Gastrocnemius medialis (tissue), 4 donors: ENCODE data around the gene ACYP2. TPM values are rescaled to one million over a fixed set of nuclear protein-coding genes. Genes with fewer than 3 reads are reported as not detected.
A peak's percentile ranks its signal among the peaks of the same experiment; 100 is the strongest.

ENCODE experiments used
- ATAC-seq, 2 donors: fragments of 150-250 bp; one replicate each; pipeline ENCODE4 v1.9.1; 2016
- DNase-seq, 2 donors: peaks; one replicate each; pipeline ENCODE4 v3.0.0-alpha.2; 2019
- H3K27ac ChIP-seq, 4 donors: fragments of 200-600 bp; sonication (generic); 1 replicate in 1 of 4; 2 replicates in 3 of 4; pipeline ENCODE4 v1.5.1; 2016 to 2018; ENCODE audit warnings: mild to moderate bottlenecking in 2 of 4, moderate library complexity in 1 of 4
- H3K27me3 ChIP-seq, 3 donors: fragments of 200-600 bp; sonication (generic) in 2 of 3; 1 replicate in 1 of 3; 2 replicates in 2 of 3; pipeline versions ENCODE4 v1.5.1 to v1.6.0; 2016 to 2019; ENCODE audit warnings: mild to moderate bottlenecking in 1 of 3, moderate library complexity in 1 of 3
- H3K36me3 ChIP-seq, 2 donors: fragments of 200-600 bp; sonication (generic) in 1 of 2; one replicate each; pipeline ENCODE4 v1.5.1; 2017 to 2018
- H3K4me1 ChIP-seq, 2 donors: fragments of 200-600 bp; sonication (generic) in 1 of 2; one replicate each; pipeline ENCODE4 v1.5.1; 2016 to 2017; ENCODE audit warnings: mild to moderate bottlenecking in 2 of 2
- H3K4me3 ChIP-seq, 4 donors: fragments of 200-600 bp; sonication (generic) in 3 of 4; 1 replicate in 1 of 4; 2 replicates in 3 of 4; pipeline ENCODE4 v1.5.1; 2016 to 2019; ENCODE audit warnings: mild to moderate bottlenecking in 2 of 4
- H3K9me3 ChIP-seq, 3 donors: fragments of 200-600 bp; sonication (generic) in 2 of 3; 1 replicate in 1 of 3; 2 replicates in 2 of 3; pipeline ENCODE4 v1.5.1; 2016 to 2019
- POLR2A ChIP-seq, 2 donors: fragments of 450-650 bp; IDR thresholded peaks; one replicate each; pipeline ENCODE4 v1.6.1; 2017; ENCODE audit warnings: antibody characterized with exemption in 2 of 2, mild to moderate bottlenecking in 2 of 2, moderate library complexity in 2 of 2
- in situ Hi-C, 4 donors: fragments of 200-750 bp; cut with MboI; loops; one replicate each; pipeline versions ENCODE4 v1.15.0 to v1.8.0; 2017; ENCODE audit warnings: low sequenced_read_pairs in 4 of 4
- intact Hi-C: fragments of 100-400 bp; cut with DNase I; formaldehyde crosslinking; loops from one replicate; pipeline ENCODE4 v1.15.1; 2023; ENCODE audit warnings: low total_unique reads
- total RNA-seq, 4 donors: library from RNA; depleted of rRNA; stranded (reverse); fragments of >200 nt; gene quantifications; one replicate each; pipeline versions ENCODE4 v1.1.0 to v1.2.3, GENCODE V29; 2016
- TF ChIP-seq, protein P1 (sequence below), 5 experiments: fragments of 450-650 bp in 3 of 5; fragments of 200-600 bp in 2 of 5; sonication (generic) in 2 of 5; IDR thresholded peaks in 4 of 5; conservative IDR thresholded peaks in 1 of 5; 1 replicate in 4 of 5; 2 replicates in 1 of 5; pipeline ENCODE4 v1.5.1; 2016 to 2019; ENCODE audit warnings: antibody characterized with exemption in 5 of 5, mild to moderate bottlenecking in 3 of 5, moderate library complexity in 3 of 5

Gene ACYP2
- total RNA-seq, 4 donors from 2014 or later: 52.9 to 121 (median 107) TPM

DNA sequence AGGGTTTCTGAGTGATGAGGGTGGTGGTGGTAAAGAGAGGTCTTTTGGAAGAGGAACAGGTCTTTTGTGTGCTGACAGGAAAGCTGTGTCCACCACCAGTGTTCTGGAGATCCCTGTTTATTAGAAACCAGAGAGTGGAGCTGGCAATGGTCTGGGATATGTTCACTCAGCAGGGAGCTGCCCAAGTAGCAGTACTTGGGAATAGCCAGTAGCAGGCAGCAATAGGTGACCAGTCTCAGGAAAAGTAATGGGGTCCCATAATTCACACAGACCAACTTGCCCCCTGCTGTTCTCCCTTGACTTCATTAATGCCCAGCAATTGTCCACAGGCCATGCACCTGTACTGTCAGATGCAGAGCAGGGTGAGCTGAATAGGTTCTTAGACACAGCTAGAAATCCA lies 138.8 kb downstream of the ACYP2 start:
- no peaks in the 10 kb centered on the region for H3K27me3 ChIP-seq
- no peaks in the 10 kb centered on the region for H3K36me3 ChIP-seq
- H3K4me1 ChIP-seq: no peaks in the 10 kb centered on the region
- H3K9me3 ChIP-seq: no peaks in the 10 kb centered on the region
- DNase-seq: no peak
- TF ChIP-seq, protein P1, sequence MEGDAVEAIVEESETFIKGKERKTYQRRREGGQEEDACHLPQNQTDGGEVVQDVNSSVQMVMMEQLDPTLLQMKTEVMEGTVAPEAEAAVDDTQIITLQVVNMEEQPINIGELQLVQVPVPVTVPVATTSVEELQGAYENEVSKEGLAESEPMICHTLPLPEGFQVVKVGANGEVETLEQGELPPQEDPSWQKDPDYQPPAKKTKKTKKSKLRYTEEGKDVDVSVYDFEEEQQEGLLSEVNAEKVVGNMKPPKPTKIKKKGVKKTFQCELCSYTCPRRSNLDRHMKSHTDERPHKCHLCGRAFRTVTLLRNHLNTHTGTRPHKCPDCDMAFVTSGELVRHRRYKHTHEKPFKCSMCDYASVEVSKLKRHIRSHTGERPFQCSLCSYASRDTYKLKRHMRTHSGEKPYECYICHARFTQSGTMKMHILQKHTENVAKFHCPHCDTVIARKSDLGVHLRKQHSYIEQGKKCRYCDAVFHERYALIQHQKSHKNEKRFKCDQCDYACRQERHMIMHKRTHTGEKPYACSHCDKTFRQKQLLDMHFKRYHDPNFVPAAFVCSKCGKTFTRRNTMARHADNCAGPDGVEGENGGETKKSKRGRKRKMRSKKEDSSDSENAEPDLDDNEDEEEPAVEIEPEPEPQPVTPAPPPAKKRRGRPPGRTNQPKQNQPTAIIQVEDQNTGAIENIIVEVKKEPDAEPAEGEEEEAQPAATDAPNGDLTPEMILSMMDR (IDR thresholded peaks at IDR 0.05 in 4 of 5, conservative IDR thresholded peaks at IDR 0.05 in 1 of 5): no peak
- TF ChIP-seq POLR2A (IDR thresholded peaks at IDR 0.05): no peak
- in situ Hi-C loops (no loop called here), intact Hi-C loops (no loop called here)
- H3K27ac ChIP-seq: no peak overlapping the region
- peak in 1 of 2 donors; percentile 19 for ATAC-seq
- H3K4me3 ChIP-seq: no peak overlapping the region

DNA sequence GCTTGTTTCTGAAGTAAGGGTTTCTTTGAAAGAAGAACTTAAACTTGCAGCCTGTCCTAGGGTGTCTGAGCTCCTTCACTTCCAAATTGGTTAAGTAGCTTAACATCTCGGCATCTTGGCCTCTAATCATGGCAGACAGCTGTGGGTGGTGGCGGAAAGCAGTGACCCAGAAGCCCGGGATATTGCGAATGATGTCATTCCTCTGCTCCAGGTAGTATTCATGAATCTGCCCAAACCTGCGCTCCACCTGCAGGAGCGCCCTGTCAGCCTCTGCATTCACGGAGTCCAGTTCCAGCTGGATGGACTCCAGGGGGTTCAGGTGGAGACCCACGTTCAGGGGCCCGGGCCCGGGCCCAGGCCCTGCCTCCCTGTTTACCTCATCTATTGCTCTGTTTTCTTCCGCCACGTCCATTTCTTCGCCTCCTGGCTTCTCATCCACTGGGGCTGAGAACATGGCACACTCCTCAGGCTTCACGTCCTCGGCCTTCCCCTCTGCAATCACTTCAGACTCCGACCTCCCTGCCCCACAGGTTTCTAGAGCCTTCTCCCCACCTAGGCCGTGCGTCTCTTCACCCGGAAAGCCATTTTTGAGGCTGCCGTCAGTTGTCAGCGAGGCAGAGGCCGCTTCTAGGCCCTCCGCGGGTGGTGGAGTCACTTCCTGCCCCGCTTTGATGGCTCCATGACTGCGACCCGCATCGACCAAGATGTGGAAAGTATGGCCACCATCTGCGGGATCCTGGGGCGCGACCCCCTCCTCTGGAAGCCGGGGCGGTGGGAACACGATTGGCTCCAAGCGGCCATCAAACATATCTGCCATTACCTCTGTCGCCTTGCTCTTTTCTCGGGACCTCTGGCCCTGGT lies 140.0 kb downstream of the ACYP2 start:
- Histone ChIP-seq H3K36me3 (no peaks in the 10 kb centered on the region), H3K27me3 (no peaks in the 10 kb centered on the region), H3K27ac (no peak overlapping the region), H3K4me3 (no peak overlapping the region), H3K9me3 (no peaks in the 10 kb centered on the region), H3K4me1 (no peaks in the 10 kb centered on the region)
- DNase-seq (no peak), ATAC-seq (no peak)
- intact Hi-C loops: no loop called here
- TF ChIP-seq POLR2A (IDR thresholded peaks at IDR 0.05): no peak
- TF ChIP-seq, protein P1 (IDR thresholded peaks at IDR 0.05 in 4 of 5, conservative IDR thresholded peaks at IDR 0.05 in 1 of 5): no peak
- in situ Hi-C loops: no loop called here

DNA sequence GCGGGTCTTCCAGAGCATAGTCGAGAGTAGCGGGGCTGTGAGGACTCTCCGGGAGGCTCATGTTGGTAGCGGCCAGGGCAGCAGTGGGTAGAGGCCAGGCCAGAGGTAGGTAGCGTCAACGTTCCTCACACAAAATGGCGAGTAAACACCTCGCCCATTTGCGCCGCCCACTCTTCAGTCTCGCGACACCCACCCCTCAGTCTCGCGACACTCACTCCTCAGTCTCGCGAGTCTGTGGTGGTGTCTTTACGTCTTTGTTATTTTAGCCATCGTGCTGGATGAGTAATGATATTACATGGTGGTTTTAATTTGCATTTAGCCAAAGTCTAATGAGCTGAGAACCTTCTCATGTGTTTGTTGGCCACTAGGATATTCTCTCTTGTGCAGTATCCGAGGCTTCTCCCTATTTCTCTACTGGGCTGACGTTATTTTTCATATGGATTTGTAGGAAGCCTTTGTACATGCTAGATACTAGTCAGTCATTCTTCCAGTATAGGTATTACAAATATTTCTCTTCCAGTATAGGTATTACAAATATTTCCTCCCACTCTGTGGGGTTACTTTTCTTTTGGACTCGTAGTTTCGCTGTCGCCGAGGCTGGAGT lies 140.8 kb downstream of the ACYP2 start, which contains the start of gene TSPYL6:
Gene TSPYL6, minus strand, starts transcription at position 139 of the 604 bp plus-strand sequence. Its CDS starts 78 bp downstream, at position 61.
- no peak for DNase-seq
- Histone ChIP-seq H3K4me3 (no peak within 1 kb of the TSS), H3K27ac (no peak within 1 kb of the TSS), H3K4me1 (no peaks in the 10 kb centered on the region), H3K36me3 (no peaks in the 10 kb centered on the region), H3K27me3 (no peaks in the 10 kb centered on the region), H3K9me3 (no peaks in the 10 kb centered on the region)
- in situ Hi-C loops (no loop called here), intact Hi-C loops (no loop called here)
- ATAC-seq: no peak
- TF ChIP-seq POLR2A (IDR thresholded peaks at IDR 0.05): no peak
- TF ChIP-seq, protein P1 (IDR thresholded peaks at IDR 0.05 in 4 of 5, conservative IDR thresholded peaks at IDR 0.05 in 1 of 5): no peak

DNA sequence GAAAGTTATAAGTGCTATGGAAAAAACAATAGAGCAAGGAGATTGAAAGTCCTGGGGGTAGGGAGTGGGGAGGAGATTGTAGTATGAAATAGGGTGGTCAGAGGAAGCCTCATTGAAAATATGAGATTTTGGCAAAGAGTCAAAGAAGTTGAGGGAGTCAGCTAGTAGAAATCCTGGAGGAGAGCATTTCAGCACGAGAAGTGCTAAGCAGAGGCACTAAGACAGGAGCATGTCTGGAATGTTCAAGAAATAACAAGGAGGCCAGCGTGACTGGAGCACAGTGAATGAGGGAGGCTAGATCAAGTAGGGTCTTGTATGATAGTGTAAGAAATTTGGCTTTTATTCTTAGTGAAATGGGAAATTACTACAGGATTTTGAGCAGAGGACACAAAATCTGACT lies 142.8 kb downstream of the ACYP2 start:
- Histone ChIP-seq H3K4me1 (no peaks in the 10 kb centered on the region), H3K4me3 (no peak overlapping the region), H3K36me3 (no peaks in the 10 kb centered on the region), H3K9me3 (no peaks in the 10 kb centered on the region), H3K27me3 (no peaks in the 10 kb centered on the region), H3K27ac (no peak overlapping the region)
- ATAC-seq (no peak), DNase-seq (no peak)
- TF ChIP-seq, protein P1 (IDR thresholded peaks at IDR 0.05 in 4 of 5, conservative IDR thresholded peaks at IDR 0.05 in 1 of 5): no peak
- TF ChIP-seq POLR2A (IDR thresholded peaks at IDR 0.05): no peak
- intact Hi-C loops (no loop called here), in situ Hi-C loops (no loop called here)
